HG03432 (cell line): ENCODE data around the gene FTO.
"Not testable (repeated sequence)": the region's sequence is repeated elsewhere in the genome, so short reads cannot be mapped to it uniquely, and the experiment has no call there.

Experiments
- ATAC-seq: cut with Tn5 transposase; IDR thresholded peaks from one replicate; pipeline ENCODE4 v1.9.1; 2021; ENCODE audit warnings: mild to moderate bottlenecking, moderate library complexity; ENCODE audit not compliant: unreplicated experiment

FTO gene

DNA sequence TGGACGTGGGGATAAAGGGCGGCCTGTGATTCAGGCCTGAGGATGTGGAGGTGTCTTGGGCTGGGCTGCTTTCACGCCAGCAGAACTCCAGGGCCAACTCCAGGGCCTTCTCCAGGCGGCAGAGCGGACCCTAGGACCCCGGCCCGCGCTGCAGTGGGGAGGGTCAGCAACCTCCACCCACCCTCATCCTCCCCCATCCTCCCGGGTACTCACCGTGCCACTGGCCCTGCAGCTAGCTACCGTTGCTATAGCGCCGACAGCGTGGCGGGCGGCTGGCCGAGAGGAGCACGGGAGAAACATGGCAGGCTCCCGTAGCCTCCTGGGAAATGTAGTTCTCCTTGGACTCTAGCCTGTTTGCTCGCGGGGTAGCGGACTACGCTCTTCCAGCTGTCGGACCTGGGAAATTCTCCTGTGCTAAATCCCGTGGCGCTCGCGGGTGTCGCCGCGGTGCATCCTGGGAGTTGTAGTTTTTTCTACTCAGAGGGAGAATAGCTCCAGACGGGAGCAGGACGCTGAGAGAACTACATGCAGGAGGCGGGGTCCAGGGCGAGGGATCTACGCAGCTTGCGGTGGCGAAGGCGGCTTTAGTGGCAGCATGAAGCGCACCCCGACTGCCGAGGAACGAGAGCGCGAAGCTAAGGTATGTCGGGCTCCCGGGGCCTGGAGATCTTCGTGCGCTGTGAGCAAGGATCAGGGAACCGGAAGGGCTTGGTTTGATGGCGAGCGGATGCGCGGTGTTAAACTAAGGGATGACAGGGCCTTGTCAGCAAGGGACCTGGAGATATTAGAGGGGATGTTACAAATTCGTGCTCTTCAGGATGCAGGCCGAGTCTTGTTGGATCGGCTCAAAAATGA lies at the start of gene FTO, which contains the start of gene RPGRIP1L:
TSS of gene FTO (plus strand) at position 567 of the 855 bp plus-strand sequence.
TSS of gene RPGRIP1L (minus strand) at position 270 of the 855 bp plus-strand sequence. CDS start 3,136 bp downstream, outside the sequence.
- peak; percentile 99 for ATAC-seq

DNA sequence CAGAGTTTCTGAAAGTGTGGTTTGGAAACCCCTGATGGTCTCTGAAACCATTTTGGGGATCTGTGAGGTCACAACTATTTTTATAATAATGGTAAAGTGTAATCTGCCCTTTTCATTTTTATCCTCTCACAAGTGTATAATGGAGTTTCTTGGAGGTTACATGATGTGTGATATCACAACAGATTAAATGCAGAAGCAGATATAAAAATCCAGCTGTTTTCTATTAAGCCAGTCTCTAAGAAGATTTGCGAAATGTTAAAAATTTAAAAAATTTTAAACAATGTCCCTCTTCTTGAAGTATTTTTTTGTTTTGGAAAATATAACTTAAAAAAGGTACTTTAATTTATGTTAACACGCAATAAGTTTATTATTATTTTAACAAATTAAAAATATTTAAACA lies 49.0 kb upstream of the FTO start:
- ATAC-seq, result no peak

DNA sequence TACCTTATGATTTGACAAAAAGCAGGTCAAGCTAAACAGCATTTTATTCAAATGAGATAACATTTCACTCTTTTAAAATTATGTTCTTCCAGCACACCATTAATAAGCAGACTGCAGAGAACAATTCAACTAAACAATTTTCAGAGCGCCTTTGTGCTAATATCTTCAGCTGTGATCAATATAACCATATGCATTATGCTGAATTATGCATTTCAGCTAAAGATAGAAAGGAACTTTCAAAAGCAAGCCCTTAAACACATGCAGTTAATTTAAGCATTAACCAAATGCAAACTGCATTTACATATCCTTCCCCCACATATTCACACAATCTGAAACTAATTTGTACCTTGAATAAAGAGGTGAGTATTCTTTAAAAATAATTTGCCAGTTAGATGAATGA lies 41.9 kb upstream of the FTO start:
- ATAC-seq, result no peak

DNA sequence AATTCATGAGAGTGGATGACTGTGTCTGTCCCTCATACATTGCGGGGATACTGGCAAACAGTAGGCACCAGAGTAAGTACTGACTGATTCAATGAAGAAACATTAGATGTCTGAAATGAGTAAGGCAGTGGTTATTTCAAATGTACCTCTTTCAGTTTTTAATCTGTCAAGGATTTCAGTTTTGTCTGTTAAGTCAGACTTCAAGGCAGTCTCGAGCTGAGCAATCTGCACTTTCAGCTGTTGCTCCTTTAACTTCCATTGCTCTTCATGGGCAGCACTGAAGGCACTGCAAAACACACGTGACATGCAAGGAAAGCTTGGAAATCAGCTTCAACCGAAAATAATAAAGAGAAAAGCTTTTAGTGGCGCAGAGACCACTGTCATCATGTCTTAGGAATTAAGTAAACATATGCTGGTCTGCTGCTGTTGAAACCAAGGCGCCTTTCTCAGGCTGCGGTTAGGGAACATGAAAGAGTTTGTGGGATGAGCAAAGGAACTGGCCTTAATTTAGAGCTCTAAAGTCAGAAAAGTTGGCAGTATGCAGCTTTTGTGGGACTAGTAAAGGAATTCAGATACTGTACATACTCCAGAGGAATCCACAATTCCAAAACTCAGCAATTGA lies 39.1 kb upstream of the FTO start:
- peak; percentile 82 for ATAC-seq

DNA sequence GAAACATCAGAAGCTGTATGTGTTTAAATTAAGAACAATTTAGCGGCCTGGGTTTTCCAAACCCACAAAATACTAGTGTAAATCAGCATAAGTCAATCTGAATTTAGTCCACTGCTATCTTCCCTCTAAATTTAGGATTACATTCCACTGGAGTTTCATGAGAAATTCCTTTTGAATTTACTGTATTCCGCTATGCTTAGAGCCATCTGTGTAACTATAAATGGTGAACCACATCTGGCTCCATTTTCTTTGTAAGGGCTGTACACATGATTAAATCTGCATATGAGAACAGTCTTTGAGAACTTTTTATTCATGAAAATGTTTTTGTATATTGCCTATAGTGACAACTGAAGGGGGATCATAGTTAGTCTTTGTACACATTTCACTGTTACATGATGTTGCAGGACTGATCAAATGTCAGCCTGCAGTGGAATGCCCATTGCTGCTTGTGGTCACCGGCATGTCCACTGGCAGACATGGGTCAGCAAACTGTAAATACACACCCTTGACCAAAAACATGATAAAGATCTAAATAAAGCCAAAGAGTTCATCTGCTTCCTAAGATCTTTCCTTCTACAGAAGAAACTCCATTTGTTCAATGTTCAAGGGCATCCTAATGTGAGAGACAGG lies 37.1 kb upstream of the FTO start:
- ATAC-seq, result no peak

DNA sequence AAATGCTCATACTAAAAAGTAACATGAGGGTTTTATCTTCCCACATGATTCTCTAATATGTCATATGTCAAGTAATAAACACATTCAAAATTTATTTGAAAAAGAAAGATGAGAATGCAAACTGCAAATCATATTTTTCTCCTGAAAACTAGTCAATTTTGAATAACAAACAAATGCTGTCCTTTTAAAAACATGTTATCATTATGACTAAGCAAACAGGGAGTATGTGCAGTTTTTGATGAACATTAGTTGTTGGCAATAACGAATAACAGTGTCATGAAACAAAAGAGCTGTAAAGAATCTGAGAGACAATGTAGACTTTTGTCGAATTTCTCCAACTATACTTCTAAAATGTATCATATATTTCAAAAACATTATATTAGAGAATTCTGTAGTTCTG lies 35.1 kb upstream of the FTO start:
- ATAC-seq, result no peak

DNA sequence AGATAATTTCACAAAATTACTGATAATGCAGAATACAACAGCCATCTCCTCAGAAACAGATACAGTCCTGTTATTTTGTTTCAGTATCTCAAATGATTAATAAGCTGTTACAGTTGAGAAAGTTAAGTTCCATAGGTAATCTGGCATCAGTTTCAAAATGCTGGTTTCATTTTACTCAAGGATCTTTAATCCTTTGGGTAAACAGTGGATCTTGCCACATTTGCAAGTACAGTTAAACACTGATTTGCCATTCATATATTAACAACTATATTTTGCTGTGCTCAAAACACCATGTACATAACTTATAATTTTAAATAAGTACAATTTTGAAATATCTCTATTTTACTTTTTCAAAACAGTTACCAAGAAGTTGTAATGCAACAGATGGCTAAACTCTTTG lies 31.5 kb upstream of the FTO start:
- no peak for ATAC-seq

DNA sequence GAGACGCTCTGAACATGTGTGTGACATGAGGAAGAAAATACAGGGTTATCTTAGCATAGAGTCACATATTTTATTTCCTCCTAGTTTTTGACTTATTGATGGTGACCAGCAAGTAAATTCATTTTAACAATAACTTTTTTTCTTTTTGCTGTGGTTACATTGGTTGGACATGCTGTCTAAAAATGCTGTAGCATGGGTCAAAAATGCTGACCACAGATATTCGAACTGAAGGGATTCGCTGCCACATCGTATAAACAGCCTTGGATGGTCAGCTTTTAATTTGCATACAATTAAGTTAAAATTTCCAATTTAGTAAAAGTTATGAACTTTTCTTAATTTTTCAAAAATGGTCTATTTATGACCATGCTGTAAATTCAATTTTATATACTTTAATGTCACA lies 30.8 kb upstream of the FTO start:
- ATAC-seq, result no peak

DNA sequence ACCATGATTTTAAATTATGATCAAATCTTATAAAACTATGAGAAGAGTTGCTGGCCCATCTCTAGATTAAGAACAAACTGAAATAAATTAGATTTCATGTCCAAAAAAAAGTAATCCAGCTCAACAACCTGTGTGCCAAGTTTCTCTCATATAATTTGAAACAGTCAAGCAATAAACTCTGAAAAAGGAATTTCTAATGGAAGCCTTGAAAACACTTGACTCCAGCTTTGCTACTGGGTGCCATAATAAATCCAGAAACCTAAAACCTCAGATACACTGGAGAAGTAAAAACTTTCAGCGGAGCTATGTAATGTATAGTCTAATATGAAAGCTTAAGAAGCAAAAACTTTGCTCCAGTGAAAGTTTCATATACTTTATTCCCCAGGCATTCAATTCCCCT lies 25.8 kb upstream of the FTO start:
- no peak for ATAC-seq

DNA sequence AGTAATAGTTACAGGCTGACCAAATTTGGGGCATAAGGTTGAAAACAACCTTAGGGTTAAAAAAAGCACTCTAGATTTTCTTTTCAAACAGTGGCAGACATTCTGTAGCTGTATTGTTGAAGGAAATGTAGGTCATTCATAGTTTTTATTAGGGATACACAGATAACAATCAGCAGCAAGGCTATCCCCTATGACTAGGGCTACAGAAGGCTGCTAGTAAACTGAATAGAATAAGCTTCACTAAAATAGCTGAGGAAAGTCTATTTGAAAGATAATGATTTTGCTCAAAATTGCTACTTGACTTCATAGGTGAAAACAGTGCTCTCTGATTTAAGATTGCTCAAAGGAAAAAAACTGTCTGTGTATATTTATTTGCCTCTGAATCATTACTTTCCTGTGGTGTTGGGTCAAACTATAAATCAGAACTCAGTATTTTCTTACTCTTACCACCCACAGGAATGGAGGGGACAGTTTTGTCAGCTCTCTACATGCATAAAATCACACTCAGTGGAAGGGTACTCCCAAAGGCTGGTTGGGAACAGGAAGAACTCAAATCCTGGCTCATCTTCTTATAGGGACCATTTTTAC lies 25.1 kb upstream of the FTO start:
- ATAC-seq, result no peak

DNA sequence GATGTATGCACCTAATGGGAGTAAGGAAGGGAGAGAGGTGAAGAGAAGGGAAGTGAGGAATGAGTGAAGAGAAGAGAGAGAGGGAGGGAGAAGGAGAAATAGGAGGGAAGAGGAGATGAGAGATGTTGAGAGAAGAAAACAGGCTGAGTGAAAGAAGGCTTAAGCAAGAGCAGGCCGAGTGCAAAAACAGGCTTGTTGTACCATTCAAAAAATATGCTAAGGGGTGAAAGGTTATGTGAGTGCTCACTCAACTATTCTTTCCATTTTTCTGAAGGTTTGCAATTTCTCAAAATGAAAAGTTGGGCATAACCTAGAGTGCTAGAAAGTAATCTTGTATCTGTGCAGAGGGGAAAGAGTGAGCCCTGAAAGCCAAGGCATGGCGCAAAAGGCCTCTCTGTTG lies 23.2 kb upstream of the FTO start:
- no peak for ATAC-seq

DNA sequence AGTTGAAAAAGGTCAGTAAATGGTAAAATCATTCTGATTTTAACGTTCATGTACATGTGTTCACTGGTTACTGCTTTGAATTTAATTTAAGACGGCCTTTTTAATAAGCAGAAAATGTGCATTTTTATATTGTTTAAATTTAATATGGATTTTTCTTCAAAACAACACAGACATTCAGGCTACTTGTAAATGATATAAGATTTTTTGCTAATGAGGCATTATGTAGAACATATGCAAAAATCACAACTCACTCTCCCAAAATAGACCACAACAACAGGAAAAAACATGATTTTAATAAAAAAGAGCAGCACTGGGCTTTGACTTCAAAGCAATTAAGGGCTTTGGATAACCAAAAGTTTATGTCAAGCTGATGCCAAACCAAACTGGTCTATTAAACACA lies 22.6 kb upstream of the FTO start:
- ATAC-seq, result no peak

DNA sequence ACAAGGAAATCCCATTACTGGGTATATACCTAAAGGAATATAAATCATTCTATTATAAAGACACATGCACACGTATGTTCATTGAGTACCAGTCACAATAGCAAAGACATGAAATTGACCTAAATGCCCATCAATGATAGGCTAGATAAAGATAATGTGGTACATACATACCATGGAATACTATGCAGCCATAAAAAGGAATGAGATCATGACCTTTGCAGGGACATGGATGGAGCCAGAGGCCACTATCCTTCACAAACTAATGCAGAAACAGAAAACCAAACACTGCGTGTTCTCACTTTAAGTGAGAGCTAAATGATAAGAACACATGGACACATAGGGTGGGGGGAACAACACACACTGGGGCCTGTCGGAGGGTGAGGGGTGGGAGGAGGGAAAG lies 18.6 kb upstream of the FTO start:
- ATAC-seq, result not testable (repeated sequence)

DNA sequence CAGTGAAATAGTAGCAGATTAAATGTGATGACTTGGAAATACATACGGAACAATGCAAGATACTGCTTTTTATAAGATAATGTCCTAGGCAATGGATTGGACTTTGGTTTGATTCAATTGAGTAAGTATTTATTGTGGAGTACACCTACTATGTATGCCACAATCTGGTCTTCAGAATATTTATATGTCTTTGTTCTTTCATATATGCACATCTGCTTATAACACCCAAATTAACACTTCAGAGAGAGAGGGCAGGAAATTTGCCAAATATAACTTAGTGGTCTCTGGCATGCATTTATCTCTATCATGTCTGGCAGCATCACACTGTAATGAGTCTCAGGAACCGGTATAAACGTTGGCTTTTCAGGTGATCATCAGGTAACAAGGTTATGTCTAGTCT lies 17.2 kb upstream of the FTO start:
- no peak for ATAC-seq

DNA sequence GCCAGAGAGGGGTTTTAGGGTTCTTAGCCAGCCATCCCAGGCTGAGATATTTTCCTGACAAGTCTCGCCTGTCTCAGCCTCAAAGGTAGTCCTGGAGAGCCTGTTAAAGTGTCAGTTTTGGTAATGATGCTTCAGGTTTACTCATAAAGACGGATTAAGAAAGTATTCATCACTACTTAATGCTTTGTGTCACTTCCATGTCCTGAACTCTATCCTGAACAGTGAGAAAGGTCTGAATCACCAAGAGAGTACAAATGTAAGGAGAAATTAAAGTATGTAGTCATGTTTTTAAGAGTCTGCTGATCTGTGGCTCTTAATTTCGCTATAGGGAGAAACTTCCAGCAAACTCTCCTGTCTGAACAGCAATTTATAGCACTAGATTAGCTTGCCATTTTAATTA lies 14.3 kb upstream of the FTO start:
- no peak for ATAC-seq

DNA sequence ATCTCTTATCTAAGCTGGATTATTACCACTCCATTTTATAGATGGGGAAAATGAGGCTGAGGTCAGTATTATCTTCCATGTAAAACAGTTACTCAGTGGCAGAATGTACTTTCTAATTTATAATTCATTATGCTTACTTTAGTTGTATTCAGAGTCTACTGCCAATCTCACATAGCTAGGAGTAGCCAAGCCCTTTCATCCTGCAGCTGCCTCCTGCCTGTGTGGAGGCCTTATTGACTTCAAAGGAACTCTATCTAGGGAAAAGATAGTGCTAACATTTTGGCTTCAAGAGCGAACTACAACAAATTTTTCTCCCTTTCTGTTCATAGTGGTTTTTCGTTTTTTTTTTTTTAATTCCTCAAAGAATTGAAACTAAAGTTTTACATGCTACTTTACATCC lies 13.2 kb upstream of the FTO start:
- no peak for ATAC-seq

DNA sequence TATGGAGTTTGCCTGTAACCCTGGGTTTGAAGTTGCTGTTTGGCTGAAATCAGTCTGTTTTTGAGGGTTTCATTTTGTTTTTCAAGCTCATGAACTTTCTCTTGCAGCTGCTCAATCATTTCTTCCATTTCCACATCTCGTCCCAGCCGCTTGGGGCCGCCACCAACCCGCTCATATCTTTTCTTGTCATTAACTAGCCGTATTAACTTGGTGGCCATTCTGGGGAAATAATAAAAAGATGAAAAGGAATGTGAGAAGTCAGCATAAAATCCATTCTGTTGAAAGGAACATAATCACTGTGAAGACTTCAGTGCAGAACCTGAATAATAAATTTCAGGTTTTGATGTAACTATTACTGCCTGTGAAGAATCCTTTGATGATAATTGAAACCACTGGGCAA lies 11.8 kb upstream of the FTO start:
- no peak for ATAC-seq

DNA sequence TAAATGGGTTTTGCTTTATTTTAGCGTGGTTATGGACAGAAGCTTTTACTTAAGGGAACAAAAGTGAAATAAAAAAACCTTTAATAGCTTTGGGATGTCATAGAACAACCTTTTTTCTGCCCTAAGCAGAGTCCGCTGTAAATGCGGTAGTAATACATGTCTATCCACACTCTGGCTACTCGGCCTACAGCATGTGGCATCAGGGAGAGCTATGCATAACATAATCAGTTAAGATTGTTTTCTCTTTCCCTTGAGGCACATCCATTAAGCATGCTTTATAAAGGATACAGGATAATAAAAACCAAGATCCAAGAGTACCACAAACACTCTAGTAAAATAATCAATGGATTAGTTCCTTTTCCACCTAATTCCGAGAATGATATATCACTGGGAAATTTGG lies 10.6 kb upstream of the FTO start:
- ATAC-seq, result no peak

DNA sequence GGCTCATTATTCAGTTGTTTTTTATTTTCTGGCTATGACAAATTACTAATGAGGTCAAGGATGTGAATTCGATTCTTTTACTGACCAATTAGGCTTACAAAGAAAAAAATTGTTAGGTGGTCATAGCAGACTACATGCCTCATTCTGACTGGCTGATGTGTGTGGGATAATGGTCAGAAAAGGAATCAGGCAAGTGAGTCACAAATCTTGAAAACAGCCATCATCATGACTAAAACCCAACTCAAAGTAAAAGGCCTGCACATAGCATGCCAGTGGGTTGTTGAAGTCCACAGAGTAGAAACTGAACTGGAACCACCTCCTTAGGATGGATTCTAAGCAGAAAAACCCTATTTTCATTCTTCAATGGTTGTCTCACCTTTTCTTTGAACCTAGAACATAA lies 8.9 kb upstream of the FTO start:
- ATAC-seq, result no peak

DNA sequence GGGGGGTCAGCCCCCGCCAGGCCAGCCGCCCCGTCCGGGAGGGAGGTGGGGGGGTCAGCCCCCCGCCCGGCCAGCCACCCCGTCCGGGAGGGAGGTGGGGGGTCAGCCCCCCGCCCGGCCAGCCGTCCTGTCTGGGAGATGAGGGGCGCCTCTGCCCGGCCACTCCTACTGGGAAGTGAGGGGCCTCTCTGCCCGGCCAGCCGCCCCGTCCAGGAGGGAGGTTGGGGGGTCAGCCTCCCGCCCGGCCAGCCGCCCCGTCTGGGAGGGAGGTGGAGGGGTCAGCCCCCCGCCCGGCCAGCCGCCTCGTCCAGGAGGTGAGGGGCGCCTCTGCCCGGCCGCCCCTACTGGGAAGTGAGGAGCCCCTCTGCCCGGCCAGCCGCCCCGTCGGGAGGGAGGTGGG lies 5.7 kb upstream of the FTO start:
- ATAC-seq, result not testable (repeated sequence)

DNA sequence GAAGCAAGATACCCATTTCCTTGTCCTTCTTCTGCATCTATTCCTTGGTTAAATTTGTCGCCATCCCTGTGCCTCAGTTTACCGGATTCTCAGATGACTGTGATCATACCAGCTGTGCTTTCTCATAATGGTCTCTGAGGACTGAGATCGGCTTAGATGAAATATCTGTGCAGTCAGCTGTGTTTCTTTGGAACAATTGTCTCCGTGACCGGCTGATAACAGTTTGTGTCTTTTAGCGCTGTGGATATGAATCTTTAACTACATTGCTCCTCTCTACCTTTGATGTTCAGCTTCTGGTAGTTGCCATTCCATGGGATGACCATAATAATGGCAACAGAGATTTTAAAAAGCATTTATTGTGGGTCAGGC lies 473 bp downstream of the FTO start:
- no peak for ATAC-seq

DNA sequence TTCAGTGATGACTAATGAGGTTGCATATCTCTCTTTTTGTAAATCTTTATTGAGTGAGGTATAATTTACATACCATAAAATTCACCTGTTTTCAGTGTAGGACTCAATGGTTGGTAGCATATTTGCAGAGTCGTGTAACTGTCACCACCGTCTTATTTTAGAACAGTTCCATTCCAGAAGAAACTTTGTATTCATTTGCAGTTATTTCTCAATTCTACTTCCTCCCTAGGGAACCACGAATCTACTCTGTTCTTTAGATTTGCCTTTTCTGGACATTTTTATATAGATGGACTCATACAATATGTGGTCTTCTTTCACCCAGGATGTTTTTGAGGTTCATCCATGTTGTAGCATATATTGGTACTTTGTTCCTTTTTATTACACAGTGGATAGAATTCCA lies 3.7 kb downstream of the FTO start:
- no peak for ATAC-seq
